Mammary epithelial cell (primary cell): ENCODE data around the gene DMD.

Experiments
- EZH2 ChIP-seq: IDR thresholded peaks from 2 replicates; pipeline ENCODE4 v1.6.1; 2012; ENCODE audit warnings: low read length, inconsistent platforms, borderline replicate concordance
- TF ChIP-seq, protein P1 (sequence below), 2 donors: IDR thresholded peaks in 1 of 2; conservative IDR thresholded peaks in 1 of 2; 2 replicates each; pipeline ENCODE4 v1.5.1; 2011 to 2012; ENCODE audit warnings: inconsistent platforms in 2 of 2, low read length in 2 of 2, mild to moderate bottlenecking in 2 of 2, control low read depth in 1 of 2, low read depth in 1 of 2; ENCODE audit not compliant: insufficient read depth in 1 of 2; ENCODE audit errors: extremely low read depth in 1 of 2

DNA sequence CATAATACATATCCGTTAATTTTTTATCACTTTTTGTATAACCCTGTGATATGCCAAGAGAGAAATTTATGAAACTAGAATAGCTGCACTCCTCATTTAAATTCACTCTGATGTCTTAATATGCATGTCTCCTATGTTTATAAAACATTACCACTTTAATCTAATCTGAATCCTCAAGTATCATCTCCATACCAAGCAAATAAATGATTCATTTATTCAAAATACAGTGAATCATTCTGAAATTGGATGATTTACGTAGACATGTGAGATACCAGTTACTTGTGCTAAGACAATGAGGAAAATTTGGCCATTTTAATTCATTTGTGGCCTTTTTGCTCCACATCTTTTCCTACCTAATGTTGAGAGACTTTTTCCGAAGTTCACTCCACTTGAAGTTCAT is 1704.4 kb downstream of the DMD start:
- TF ChIP-seq, protein P1, sequence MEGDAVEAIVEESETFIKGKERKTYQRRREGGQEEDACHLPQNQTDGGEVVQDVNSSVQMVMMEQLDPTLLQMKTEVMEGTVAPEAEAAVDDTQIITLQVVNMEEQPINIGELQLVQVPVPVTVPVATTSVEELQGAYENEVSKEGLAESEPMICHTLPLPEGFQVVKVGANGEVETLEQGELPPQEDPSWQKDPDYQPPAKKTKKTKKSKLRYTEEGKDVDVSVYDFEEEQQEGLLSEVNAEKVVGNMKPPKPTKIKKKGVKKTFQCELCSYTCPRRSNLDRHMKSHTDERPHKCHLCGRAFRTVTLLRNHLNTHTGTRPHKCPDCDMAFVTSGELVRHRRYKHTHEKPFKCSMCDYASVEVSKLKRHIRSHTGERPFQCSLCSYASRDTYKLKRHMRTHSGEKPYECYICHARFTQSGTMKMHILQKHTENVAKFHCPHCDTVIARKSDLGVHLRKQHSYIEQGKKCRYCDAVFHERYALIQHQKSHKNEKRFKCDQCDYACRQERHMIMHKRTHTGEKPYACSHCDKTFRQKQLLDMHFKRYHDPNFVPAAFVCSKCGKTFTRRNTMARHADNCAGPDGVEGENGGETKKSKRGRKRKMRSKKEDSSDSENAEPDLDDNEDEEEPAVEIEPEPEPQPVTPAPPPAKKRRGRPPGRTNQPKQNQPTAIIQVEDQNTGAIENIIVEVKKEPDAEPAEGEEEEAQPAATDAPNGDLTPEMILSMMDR (conservative IDR thresholded peaks at IDR 0.05 in 1 of 2, IDR thresholded peaks at IDR 0.05 in 1 of 2; ENCODE audit: extremely low read depth in 1 of 2, insufficient read depth in 1 of 2, low read depth in 1 of 2, low read length in 2 of 2), result no peak
- TF ChIP-seq EZH2, result no peak
